Cardiac muscle cell (in vitro differentiated cells and primary cell): ENCODE results near the gene SP3. TPM values are rescaled to one million over a fixed set of nuclear protein-coding genes. Genes with fewer than 3 reads are reported as not detected.

ENCODE experiments used
- DNase-seq, 2 donors: peaks; one replicate each; pipeline versions ENCODE4 v3.0.0 to v3.0.0-alpha.2; 2010 to 2017; ENCODE audit warnings: low read depth in 1 of 2, low spot score in 1 of 2
- H3K27ac ChIP-seq: fragments of 200-600 bp; sonication (generic); 2 replicates; pipeline ENCODE4 v1.5.1; 2016
- H3K27me3 ChIP-seq: fragments of 200-600 bp; sonication (generic); 2 replicates; pipeline ENCODE4 v1.6.0; 2016; ENCODE audit warnings: control low read depth
- H3K36me3 ChIP-seq: fragments of 200-600 bp; sonication (generic); 2 replicates; pipeline ENCODE4 v1.5.1; 2016; ENCODE audit warnings: control low read depth
- H3K4me1 ChIP-seq: fragments of 200-600 bp; sonication (generic); 2 replicates; pipeline ENCODE4 v1.8.1; 2017; ENCODE audit warnings: low read depth, mild to moderate bottlenecking, mixed run types
- H3K4me3 ChIP-seq: fragments of 200-600 bp; sonication (generic); 2 replicates; pipeline ENCODE4 v1.5.1; 2016; ENCODE audit warnings: mild to moderate bottlenecking
- H3K9me3 ChIP-seq: fragments of 200-600 bp; sonication (generic); 2 replicates; pipeline ENCODE4 v1.5.1; 2017; ENCODE audit warnings: low read depth, mild to moderate bottlenecking, control low read depth
- CTCF ChIP-seq: IDR thresholded peaks from 2 replicates; pipeline ENCODE4 v1.5.1; 2012; ENCODE audit warnings: low read depth, mild to moderate bottlenecking, low read length
- polyA plus RNA-seq: library from polyadenylated mRNA; unstranded; fragments of >200 nt; fragmentation: Nextera tagmentation; extraction: Ambion mirVana; gene quantifications from 2 replicates; pipeline ENCODE4 v1.2.1, GENCODE V29; 2016
- total RNA-seq: library from RNA; depleted of rRNA; stranded (reverse); fragments of >200 nt; gene quantifications from 2 replicates; pipeline ENCODE4 v1.2.3, GENCODE V29; 2016

The SP3 gene
- total and polyA plus RNA-seq, 2 experiments from 2014 or later, result 36.0 to 164 TPM

DNA sequence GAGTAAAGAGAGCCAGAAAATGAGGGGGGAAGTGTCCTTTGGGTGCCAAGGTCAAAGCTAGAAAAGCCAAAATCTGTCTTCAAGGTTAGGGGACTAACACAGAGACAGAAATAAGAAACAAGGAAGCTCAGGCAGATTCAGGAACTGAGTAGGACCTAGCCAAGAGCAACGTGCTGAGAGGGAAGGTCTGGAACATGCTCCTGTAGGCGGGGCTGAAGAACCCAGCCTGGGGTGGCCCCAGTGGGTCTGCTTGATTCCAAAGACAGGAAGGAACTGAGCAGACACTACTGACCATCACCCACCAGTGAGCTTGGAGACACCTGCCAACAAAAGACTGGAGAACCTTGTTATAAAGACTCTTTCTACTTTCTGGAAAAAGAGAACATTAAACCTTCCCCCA, 105.1 kb downstream of the SP3 start:
- H3K27me3 ChIP-seq, result no peaks in the 10 kb centered on the region
- H3K4me3 ChIP-seq, result no peak overlapping the region
- no peaks in the 10 kb centered on the region for H3K36me3 ChIP-seq
- no peak overlapping the region for H3K27ac ChIP-seq
- no peak for TF ChIP-seq CTCF
- H3K9me3 ChIP-seq, result no peaks in the 10 kb centered on the region
- DNase-seq, result no peak
- H3K4me1 ChIP-seq, result no peaks in the 10 kb centered on the region

DNA sequence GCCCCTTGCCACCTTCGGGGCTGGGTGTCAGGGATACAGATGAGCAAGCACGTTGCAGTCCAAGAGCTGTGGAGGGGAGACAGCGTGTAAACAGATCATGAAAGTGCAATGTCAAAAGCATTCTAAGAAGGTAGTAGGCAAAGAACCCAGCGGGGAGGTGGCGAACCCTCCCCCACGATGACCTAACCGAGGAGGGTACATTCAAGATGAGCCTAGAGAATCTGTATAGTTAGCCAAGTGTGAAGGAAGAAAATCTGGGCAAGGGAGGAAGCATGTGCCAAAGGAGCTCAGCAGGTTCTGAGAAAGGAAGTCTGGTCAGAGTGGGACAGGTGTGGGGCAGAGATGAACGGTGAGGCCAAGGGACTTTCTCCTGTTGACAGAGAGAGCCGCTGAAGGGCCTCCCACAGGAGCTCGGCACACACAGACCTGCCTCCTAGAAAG, 106.9 kb downstream of the SP3 start:
- no peak overlapping the region for H3K4me3 ChIP-seq
- no peaks in the 10 kb centered on the region for H3K4me1 ChIP-seq
- H3K27me3 ChIP-seq, result no peaks in the 10 kb centered on the region

More for the DNA sequence above, 106.9 kb downstream of the SP3 start:
- Histone ChIP-seq H3K36me3 (no peaks in the 10 kb centered on the region), H3K27ac (no peak overlapping the region), H3K9me3 (no peaks in the 10 kb centered on the region)
- no peak for TF ChIP-seq CTCF
- DNase-seq, result no peak
